Stimulated activated CD4-positive, alpha-beta T cell treated with anti-CD3 and anti-CD28 coated beads, Interleukin-12 subunit alpha, Interleukin-12 subunit beta, amount 100 ng/mL, for 4 hours (primary cell): ENCODE results near the gene EML4.
"Not testable (repeated sequence)": the region's sequence is repeated elsewhere in the genome, so short reads cannot be mapped to it uniquely, and the experiment has no call there.

Experiments
- DNase-seq: peaks from one replicate; pipeline ENCODE4 v3.0.0-alpha.2; 2020

The EML4 gene

GRCh38 chr2:42169100-42169873, at the start of gene EML4:
EML4 (plus strand) TSS chr2:42169353; CDS start chr2:42169612, 259 bp downstream.
- DNase-seq = peak; percentile 92

GRCh38 chr2:42123426-42123825, 45.7 kb upstream of the EML4 start:
- no peak for DNase-seq

GRCh38 chr2:42124011-42124785, 45.0 kb upstream of the EML4 start:
- no peak for DNase-seq

GRCh38 chr2:42125841-42126594, 43.1 kb upstream of the EML4 start:
- DNase-seq = no peak

GRCh38 chr2:42126873-42127272, 42.3 kb upstream of the EML4 start:
- not testable (repeated sequence) for DNase-seq

GRCh38 chr2:42127425-42128424, 41.4 kb upstream of the EML4 start:
- no peak for DNase-seq

- no peak for DNase-seq
Measured at GRCh38 chr2:42128721-42129486, 40.2 kb upstream of the EML4 start.

- DNase-seq = no peak
Measured at GRCh38 chr2:42129487-42129852, 39.7 kb upstream of the EML4 start.

GRCh38 chr2:42129947-42130346, 39.2 kb upstream of the EML4 start:
- DNase-seq = no peak

- DNase-seq = not testable (repeated sequence)
Measured at GRCh38 chr2:42130858-42131257, 38.3 kb upstream of the EML4 start.

- no peak for DNase-seq
Measured at GRCh38 chr2:42132191-42132965, 36.8 kb upstream of the EML4 start.

GRCh38 chr2:42132966-42133641, 36.0 kb upstream of the EML4 start:
- peak; percentile 73 for DNase-seq

- no peak for DNase-seq
Measured at GRCh38 chr2:42133771-42134195, 35.4 kb upstream of the EML4 start.

GRCh38 chr2:42134401-42134932, 34.7 kb upstream of the EML4 start:
- not testable (repeated sequence) for DNase-seq

GRCh38 chr2:42135381-42136312, 33.5 kb upstream of the EML4 start:
- no peak for DNase-seq

- no peak for DNase-seq
Measured at GRCh38 chr2:42136782-42137124, 32.4 kb upstream of the EML4 start.

- DNase-seq = no peak
Measured at GRCh38 chr2:42137125-42137841, 31.9 kb upstream of the EML4 start.
